Osteoblast (primary cell): ENCODE results near the gene BAD. TPM values are rescaled to one million over a fixed set of nuclear protein-coding genes. Genes with fewer than 3 reads are reported as not detected.

Experiments
- DNase-seq: peaks from one replicate; pipeline ENCODE4 v3.0.0; 2011; ENCODE audit warnings: low spot score, mixed read lengths; ENCODE audit not compliant: insufficient read length; ENCODE audit errors: missing footprints
- H2AFZ ChIP-seq: 2 replicates; pipeline ENCODE4 v1.6.0; 2011; ENCODE audit warnings: mild to moderate bottlenecking, low read length
- H3K27ac ChIP-seq: 2 replicates; pipeline ENCODE4 v1.5.1; 2011; ENCODE audit warnings: mild to moderate bottlenecking, low read depth, low read length, moderate library complexity
- H3K27me3 ChIP-seq: 2 replicates; pipeline ENCODE4 v1.6.0; 2012; ENCODE audit warnings: mild to moderate bottlenecking, control low read depth, inconsistent platforms, low read length, moderate library complexity; ENCODE audit not compliant: insufficient read depth
- H3K36me3 ChIP-seq: 2 replicates; pipeline ENCODE4 v1.5.1; 2011; ENCODE audit warnings: mild to moderate bottlenecking, low read length, control low read depth, moderate library complexity; ENCODE audit not compliant: insufficient read depth
- H3K4me1 ChIP-seq: 2 replicates; pipeline ENCODE4 v1.5.1; 2011; ENCODE audit warnings: mild to moderate bottlenecking, low read length, control low read depth, moderate library complexity; ENCODE audit not compliant: insufficient read depth
- H3K4me2 ChIP-seq: 2 replicates; pipeline ENCODE4 v1.6.0; 2011; ENCODE audit warnings: mild to moderate bottlenecking, low read length; ENCODE audit not compliant: insufficient read depth
- H3K4me3 ChIP-seq: fragments of 200-600 bp; sonication (generic); 3 replicates; pipeline ENCODE4 v1.5.1; 2012; ENCODE audit warnings: mild to moderate bottlenecking, low read length, inconsistent platforms; ENCODE audit not compliant: insufficient read depth
- H3K79me2 ChIP-seq: 2 replicates; pipeline ENCODE4 v1.6.0; 2012; ENCODE audit warnings: mild to moderate bottlenecking, low read length, control low read depth, inconsistent platforms; ENCODE audit not compliant: insufficient read depth
- H3K9me3 ChIP-seq: 2 replicates; pipeline ENCODE4 v1.5.1; 2011; ENCODE audit warnings: low read depth, low read length, control low read depth
- H4K20me1 ChIP-seq: 2 replicates; pipeline ENCODE4 v1.6.0; 2012; ENCODE audit warnings: mild to moderate bottlenecking, low read length, control low read depth; ENCODE audit not compliant: insufficient read depth
- total RNA-seq: library from RNA; depleted of rRNA; stranded (reverse); fragments of >200 nt; gene quantifications from 2 replicates; pipeline ENCODE4 v1.2.3, GENCODE V29; 2012
- TF ChIP-seq, protein P1 (sequence below): IDR thresholded peaks from 2 replicates; pipeline ENCODE4 v1.5.1; 2011; ENCODE audit warnings: mild to moderate bottlenecking, low read depth, low read length, moderate library complexity; ENCODE audit errors: extremely low read depth

Gene BAD
- total RNA-seq, 1 donor, result 70.9 TPM

GRCh38 chr11:64276653-64277431 is 7.6 kb downstream of the BAD start:
- no peaks in the 10 kb centered on the region for H3K27me3 ChIP-seq
- H3K4me3 ChIP-seq, result no peak overlapping the region
- H3K36me3 ChIP-seq, result peaks cover 20% of the 10 kb centered on the region
- H3K4me2 ChIP-seq, result no peak overlapping the region
- DNase-seq, result peak; percentile 77
- H3K27ac ChIP-seq, result peak overlapping the region; percentile 37
- H3K4me1 ChIP-seq, result peaks cover 10% of the 10 kb centered on the region
- H2AFZ ChIP-seq, result no peak overlapping the region
- TF ChIP-seq, protein P1, sequence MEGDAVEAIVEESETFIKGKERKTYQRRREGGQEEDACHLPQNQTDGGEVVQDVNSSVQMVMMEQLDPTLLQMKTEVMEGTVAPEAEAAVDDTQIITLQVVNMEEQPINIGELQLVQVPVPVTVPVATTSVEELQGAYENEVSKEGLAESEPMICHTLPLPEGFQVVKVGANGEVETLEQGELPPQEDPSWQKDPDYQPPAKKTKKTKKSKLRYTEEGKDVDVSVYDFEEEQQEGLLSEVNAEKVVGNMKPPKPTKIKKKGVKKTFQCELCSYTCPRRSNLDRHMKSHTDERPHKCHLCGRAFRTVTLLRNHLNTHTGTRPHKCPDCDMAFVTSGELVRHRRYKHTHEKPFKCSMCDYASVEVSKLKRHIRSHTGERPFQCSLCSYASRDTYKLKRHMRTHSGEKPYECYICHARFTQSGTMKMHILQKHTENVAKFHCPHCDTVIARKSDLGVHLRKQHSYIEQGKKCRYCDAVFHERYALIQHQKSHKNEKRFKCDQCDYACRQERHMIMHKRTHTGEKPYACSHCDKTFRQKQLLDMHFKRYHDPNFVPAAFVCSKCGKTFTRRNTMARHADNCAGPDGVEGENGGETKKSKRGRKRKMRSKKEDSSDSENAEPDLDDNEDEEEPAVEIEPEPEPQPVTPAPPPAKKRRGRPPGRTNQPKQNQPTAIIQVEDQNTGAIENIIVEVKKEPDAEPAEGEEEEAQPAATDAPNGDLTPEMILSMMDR, result no peak
- H3K9me3 ChIP-seq, result no peaks in the 10 kb centered on the region
- H4K20me1 ChIP-seq, result no peaks in the 10 kb centered on the region
- peaks cover 10% of the 10 kb centered on the region for H3K79me2 ChIP-seq

DNA sequence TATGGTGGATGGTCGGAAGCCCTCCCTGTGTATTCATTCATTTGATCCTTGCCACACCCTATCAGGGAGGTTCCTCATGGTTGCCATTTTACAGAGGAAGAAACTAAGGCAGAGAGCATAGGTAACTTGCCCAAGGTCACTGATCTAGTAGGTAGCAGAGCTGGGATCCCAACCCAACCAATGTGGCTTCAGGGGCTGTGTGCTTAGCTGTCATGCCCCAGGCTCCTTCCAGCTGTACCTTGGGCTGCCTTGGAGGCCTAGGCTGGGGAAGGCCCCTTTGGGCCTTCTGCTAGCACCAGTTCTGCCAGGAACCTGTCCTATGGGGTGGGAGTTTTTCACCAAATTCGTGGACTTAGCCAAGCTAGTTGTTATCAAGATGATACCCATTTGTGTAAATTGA is 8.6 kb downstream of the BAD start:
- Histone ChIP-seq H3K36me3 (peaks cover 15% of the 10 kb centered on the region), H3K4me1 (peaks cover 10% of the 10 kb centered on the region), H3K27me3 (no peaks in the 10 kb centered on the region), H3K4me2 (no peak overlapping the region), H3K27ac (no peak overlapping the region), H3K9me3 (no peaks in the 10 kb centered on the region), H3K79me2 (peaks cover 5% of the 10 kb centered on the region), H4K20me1 (no peaks in the 10 kb centered on the region), H3K4me3 (no peak overlapping the region), H2AFZ (no peak overlapping the region)
- TF ChIP-seq, protein P1, result no peak
- DNase-seq, result no peak

GRCh38 chr11:64275031-64275800 is 9.2 kb downstream of the BAD start:
- H3K79me2 ChIP-seq, result peaks cover 5% of the 10 kb centered on the region
- H2AFZ ChIP-seq, result no peak overlapping the region
- H3K27ac ChIP-seq, result no peak overlapping the region
- TF ChIP-seq, protein P1, result no peak
- DNase-seq, result no peak
- peaks cover 14% of the 10 kb centered on the region for H3K4me1 ChIP-seq
- no peak overlapping the region for H3K4me2 ChIP-seq
- H3K27me3 ChIP-seq, result no peaks in the 10 kb centered on the region
- no peaks in the 10 kb centered on the region for H4K20me1 ChIP-seq
- no peak overlapping the region for H3K4me3 ChIP-seq
- H3K9me3 ChIP-seq, result no peaks in the 10 kb centered on the region
- peaks cover 15% of the 10 kb centered on the region for H3K36me3 ChIP-seq
